GM12878 (cell line): ENCODE data around the gene LGI1.

Experiments
- ATF7 ChIP-seq: fragments of 450-650 bp; IDR thresholded peaks from 2 replicates; pipeline ENCODE4 v1.6.1; 2016; ENCODE audit warnings: low read depth, mild to moderate bottlenecking
- CHD4 ChIP-seq: fragments of 200-600 bp; sonication (generic); IDR thresholded peaks from 2 replicates; pipeline ENCODE4 v1.6.1; 2016; ENCODE audit warnings: mild to moderate bottlenecking
- E4F1 ChIP-seq: fragments of 450-650 bp; IDR thresholded peaks from 2 replicates; pipeline ENCODE4 v1.6.1; 2018; ENCODE audit warnings: borderline replicate concordance, mild to moderate bottlenecking; ENCODE audit not compliant: partially characterized antibody
- ELK1 ChIP-seq: IDR thresholded peaks from 2 replicates; pipeline ENCODE4 v1.6.1; 2012; ENCODE audit warnings: low read depth, low read length, improper control_type of control experiment
- EZH2 ChIP-seq: IDR thresholded peaks from 2 replicates; pipeline ENCODE4 v1.6.1; 2012; ENCODE audit warnings: low read depth, mild to moderate bottlenecking, control low read depth, inconsistent platforms, low read length, borderline replicate concordance; ENCODE audit not compliant: control insufficient read depth
- MAX ChIP-seq: IDR thresholded peaks from 2 replicates; pipeline ENCODE4 v1.6.1; 2012; ENCODE audit warnings: low read depth, low read length, improper control_type of control experiment
- NFYA ChIP-seq: IDR thresholded peaks from 2 replicates; pipeline ENCODE4 v1.6.1; 2011; ENCODE audit warnings: low read depth, mild to moderate bottlenecking, low read length, improper control_type of control experiment, borderline replicate concordance
- POLR2AphosphoS5 ChIP-seq: IDR thresholded peaks from 2 replicates; pipeline ENCODE4 v1.6.1; 2011; ENCODE audit warnings: mild to moderate bottlenecking, low read length, inconsistent platforms
- RAD21 ChIP-seq: IDR thresholded peaks from 2 replicates; pipeline ENCODE4 v1.6.1; 2011; ENCODE audit warnings: mild to moderate bottlenecking, low read depth, low read length, moderate library complexity; ENCODE audit not compliant: insufficient read depth
- STAT1 ChIP-seq: fragments of 450-650 bp; conservative IDR thresholded peaks from 2 replicates; pipeline ENCODE4 v1.6.1; 2014; ENCODE audit warnings: antibody characterized with exemption, mild to moderate bottlenecking

- TF ChIP-seq NFYA (no peak), MAX (no peak), ATF7 (no peak), EZH2 (no peak), CHD4 (no peak), POLR2AphosphoS5 (no peak), ELK1 (no peak), STAT1 (no peak), E4F1 (no peak), RAD21 (no peak)
Measured at GRCh38 chr10:93827056-93827804, 69.5 kb downstream of the LGI1 start.
